Lung (tissue), 12 donors: ENCODE results near the gene OPCML. TPM values are rescaled to one million over a fixed set of nuclear protein-coding genes. Genes with fewer than 3 reads are reported as not detected.

Source experiments
- ATAC-seq: fragments of 200-7000 bp; cut with Tn5 transposase; one replicate; pipeline ENCODE4 v1.9.1; 2020; ENCODE audit warnings: moderate number of reproducible peaks; ENCODE audit not compliant: insufficient read depth, low FRiP score
- DNase-seq, 3 donors: peaks; one replicate each; pipeline ENCODE4 v3.0.0-alpha.2; 2013 to 2017
- H3K27ac ChIP-seq, 2 donors: one replicate each; pipeline ENCODE4 v1.5.1; 2013; ENCODE audit warnings: mild to moderate bottlenecking in 2 of 2, moderate library complexity in 2 of 2, control low read depth in 1 of 2, inconsistent platforms in 1 of 2, low read depth in 1 of 2, low read length in 1 of 2
- H3K27me3 ChIP-seq, 3 donors: one replicate each; pipeline ENCODE4 v1.5.1; 2013; ENCODE audit warnings: low read length in 2 of 3; ENCODE audit not compliant: control insufficient read depth in 3 of 3, insufficient read depth in 3 of 3
- H3K36me3 ChIP-seq, 4 donors: one replicate each; pipeline ENCODE4 v1.5.1; 2013; ENCODE audit warnings: low read length in 4 of 4, mild to moderate bottlenecking in 1 of 4, moderate library complexity in 1 of 4; ENCODE audit not compliant: control insufficient read depth in 4 of 4, insufficient read depth in 4 of 4
- H3K4me1 ChIP-seq, 5 donors: one replicate each; pipeline ENCODE4 v1.5.1; 2013; ENCODE audit warnings: low read length in 5 of 5, mild to moderate bottlenecking in 2 of 5, moderate library complexity in 1 of 5; ENCODE audit not compliant: control insufficient read depth in 5 of 5, insufficient read depth in 5 of 5
- H3K4me3 ChIP-seq: one replicate; pipeline ENCODE4 v1.5.1; 2013; ENCODE audit warnings: mild to moderate bottlenecking, control low read depth, moderate library complexity
- H3K9ac ChIP-seq, 2 donors: one replicate each; pipeline ENCODE4 v1.5.1; 2013; ENCODE audit warnings: low read length in 2 of 2, control low read depth in 1 of 2; ENCODE audit not compliant: insufficient read depth in 1 of 2
- H3K9me3 ChIP-seq, 4 donors: one replicate each; pipeline ENCODE4 v1.5.1; 2013; ENCODE audit warnings: low read length in 3 of 4, mild to moderate bottlenecking in 1 of 4, moderate library complexity in 1 of 4; ENCODE audit not compliant: control insufficient read depth in 4 of 4, insufficient read depth in 3 of 4
- WGBS, 2 donors: extraction: QIAGEN DNeasy Blood & Tissue Kit; methylation state at CpG; one replicate each; pipeline ENCODE4 v1.1.7; 2013; 5-methylcytosine and 5-hydroxymethylcytosine counted together
- polyA plus RNA-seq, 2 donors: library from polyadenylated mRNA; stranded (reverse); fragments of 200-250 nt; gene quantifications; one replicate each; pipeline ENCODE4 v1.2.1, GENCODE V29; 2013
- total RNA-seq, 2 donors: library from RNA; depleted of rRNA in 1 of 2; stranded (reverse); fragments of >200 nt in 1 of 2; gene quantifications; one replicate each; pipeline ENCODE4 v1.2.1, GENCODE V29; 2014 to 2021
- TF ChIP-seq, protein P1 (sequence below): IDR thresholded peaks from 2 replicates; pipeline ENCODE4 v1.5.1; 2012; ENCODE audit warnings: mild to moderate bottlenecking; ENCODE audit errors: control extremely low read depth, extremely low read depth
- donor health status: control.
- donor health status: control.
- donor health status: Bipolar disorder and iron deficiency.
- donor health status: healthy.
- donor health status: DM: yes; HTN: yes; CAD: no.

OPCML gene
- total and polyA plus RNA-seq, 4 donors: 0.49 to 0.74 TPM; not detected in 2

DNA sequence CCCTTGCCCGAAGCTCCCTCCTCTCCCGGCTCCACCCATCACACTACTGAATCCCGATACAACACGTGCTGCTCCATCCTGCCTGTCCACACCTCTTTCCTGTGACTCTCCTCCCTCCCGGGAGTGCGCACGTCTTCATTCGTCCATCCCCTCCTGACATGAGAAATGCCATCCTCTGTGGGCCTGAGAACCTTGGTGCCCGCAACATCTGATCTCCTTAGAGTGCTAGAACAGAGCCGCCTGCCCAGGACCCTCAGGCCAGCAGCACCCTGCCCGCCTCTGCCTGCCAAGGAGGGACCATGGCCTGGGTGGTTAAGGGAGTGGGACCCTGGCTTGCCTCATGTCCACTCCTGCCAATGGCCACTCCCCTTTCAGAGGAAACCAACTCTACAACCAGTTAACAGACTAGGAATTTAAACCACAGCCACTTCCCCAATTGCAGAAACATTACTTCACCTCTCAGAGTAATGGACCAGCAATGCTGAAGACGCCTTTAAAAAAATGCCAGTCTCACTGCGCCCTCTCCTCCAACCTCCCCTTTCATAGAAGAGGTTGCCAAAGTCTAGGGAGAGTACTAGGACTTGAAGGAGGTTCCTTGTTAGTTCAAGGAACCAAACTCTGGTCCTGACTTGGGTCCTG lies 466.3 kb downstream of the OPCML start:
- Histone ChIP-seq H3K9me3 (no peaks in the 10 kb centered on the region), H3K27me3 (peaks cover 0 to 10% (median 8%) of the 10 kb centered on the region in 3 donors), H3K36me3 (no peaks in the 10 kb centered on the region), H3K4me1 (peaks cover 0 to 6% (median 0%) of the 10 kb centered on the region in 5 donors), H3K27ac (no peak overlapping the region), H3K9ac (no peak overlapping the region), H3K4me3 (no peak overlapping the region)
- ATAC-seq (no peak), DNase-seq (no peak)
- 89 to 90% methylated on average over 13 of the region's 13 CpGs for WGBS, 2 donors
- TF ChIP-seq, protein P1, sequence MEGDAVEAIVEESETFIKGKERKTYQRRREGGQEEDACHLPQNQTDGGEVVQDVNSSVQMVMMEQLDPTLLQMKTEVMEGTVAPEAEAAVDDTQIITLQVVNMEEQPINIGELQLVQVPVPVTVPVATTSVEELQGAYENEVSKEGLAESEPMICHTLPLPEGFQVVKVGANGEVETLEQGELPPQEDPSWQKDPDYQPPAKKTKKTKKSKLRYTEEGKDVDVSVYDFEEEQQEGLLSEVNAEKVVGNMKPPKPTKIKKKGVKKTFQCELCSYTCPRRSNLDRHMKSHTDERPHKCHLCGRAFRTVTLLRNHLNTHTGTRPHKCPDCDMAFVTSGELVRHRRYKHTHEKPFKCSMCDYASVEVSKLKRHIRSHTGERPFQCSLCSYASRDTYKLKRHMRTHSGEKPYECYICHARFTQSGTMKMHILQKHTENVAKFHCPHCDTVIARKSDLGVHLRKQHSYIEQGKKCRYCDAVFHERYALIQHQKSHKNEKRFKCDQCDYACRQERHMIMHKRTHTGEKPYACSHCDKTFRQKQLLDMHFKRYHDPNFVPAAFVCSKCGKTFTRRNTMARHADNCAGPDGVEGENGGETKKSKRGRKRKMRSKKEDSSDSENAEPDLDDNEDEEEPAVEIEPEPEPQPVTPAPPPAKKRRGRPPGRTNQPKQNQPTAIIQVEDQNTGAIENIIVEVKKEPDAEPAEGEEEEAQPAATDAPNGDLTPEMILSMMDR: no peak

DNA sequence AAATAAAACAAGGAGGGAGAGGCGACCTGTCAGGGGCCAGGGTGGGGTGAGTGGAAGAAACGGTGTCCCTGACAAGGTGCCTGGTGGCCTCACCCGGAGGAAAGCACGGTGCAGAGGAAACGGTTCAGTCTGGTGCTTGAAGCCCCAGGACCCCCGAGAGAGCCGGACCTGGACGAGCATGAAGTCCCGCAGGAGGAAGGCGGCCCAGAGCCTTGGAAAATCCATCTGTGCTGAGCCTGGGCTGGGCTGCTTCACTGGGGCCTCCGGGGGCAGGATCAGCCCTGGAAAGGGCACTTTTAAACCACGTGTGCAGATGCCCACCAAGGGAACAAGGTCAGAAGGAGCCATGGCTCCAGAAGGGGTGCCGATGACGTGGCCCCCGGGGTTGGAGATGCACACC lies 467.3 kb downstream of the OPCML start:
- Histone ChIP-seq H3K27me3 (peaks cover 0 to 8% (median 5%) of the 10 kb centered on the region in 3 donors), H3K4me1 (peaks cover 0 to 6% (median 0%) of the 10 kb centered on the region in 5 donors), H3K9ac (peak overlapping the region in 1 of 2 donors; percentile 38), H3K36me3 (no peaks in the 10 kb centered on the region), H3K27ac (no peak overlapping the region), H3K4me3 (no peak overlapping the region), H3K9me3 (no peaks in the 10 kb centered on the region)
- DNase-seq: no peak
- TF ChIP-seq, protein P1: no peak
- WGBS, 2 donors: 78 to 79% methylated on average over 15 of the region's 15 CpGs
- no peak for ATAC-seq

DNA sequence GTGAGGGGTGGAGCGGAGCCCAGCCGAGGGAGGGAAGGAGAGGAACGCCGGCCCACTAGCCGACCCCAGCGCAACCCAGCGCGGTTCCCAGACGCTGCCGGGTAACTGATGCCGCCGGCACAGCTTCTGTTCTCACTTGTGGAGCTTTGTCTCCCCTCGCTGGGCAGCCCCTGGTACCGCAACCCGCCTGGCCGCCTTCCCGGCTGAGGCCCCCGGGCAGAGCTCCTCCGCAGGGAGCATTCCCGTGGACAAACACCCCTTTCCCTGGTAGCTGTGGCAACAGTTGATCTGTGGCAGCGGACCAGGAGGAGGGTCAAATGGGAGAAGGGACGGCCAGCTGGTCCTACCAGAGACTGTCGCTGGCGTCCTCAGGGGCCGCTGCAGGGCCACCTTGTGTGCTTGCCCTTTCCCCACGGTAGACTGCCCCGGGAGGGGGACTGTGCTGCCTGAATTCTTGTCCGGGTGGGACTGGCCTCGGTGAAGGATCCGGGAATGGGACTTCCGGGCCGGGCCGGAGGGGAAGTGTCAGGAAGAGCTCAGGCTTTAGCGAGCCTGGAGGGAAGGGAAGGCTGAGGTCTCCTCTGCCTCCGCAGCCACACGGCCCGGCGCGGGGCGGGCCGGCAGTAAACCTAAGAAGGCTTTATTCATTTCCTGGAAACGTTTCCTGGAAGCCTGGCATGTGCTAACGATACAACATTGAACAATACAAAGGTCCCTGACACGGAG lies 468.0 kb downstream of the OPCML start:
- Histone ChIP-seq H3K9ac (peak overlapping the region in 1 of 2 donors; percentile 38), H3K4me3 (peak overlapping the region; percentile 33), H3K4me1 (peaks cover 0 to 6% (median 0%) of the 10 kb centered on the region in 5 donors), H3K27ac (peak overlapping the region in 1 of 2 donors; percentile 26), H3K9me3 (no peaks in the 10 kb centered on the region), H3K36me3 (no peaks in the 10 kb centered on the region), H3K27me3 (peaks cover 0 to 3% (median under 1%) of the 10 kb centered on the region in 3 donors)
- 2% methylated on average over 42 to 44 of the region's 44 CpGs for WGBS, 2 donors
- TF ChIP-seq, protein P1: peak; percentile 21
- ATAC-seq (peak; percentile 81), DNase-seq (peak; percentile 90 to 92 (median 91))
